Endodermal cell (in vitro differentiated cells): Measurements from ENCODE around the gene ATF2. TPM values are rescaled to one million over a fixed set of nuclear protein-coding genes. Genes with fewer than 3 reads are reported as not detected.

Source experiments
- DNase-seq: peaks from one replicate; pipeline ENCODE4 v3.0.0-alpha.2; 2017
- H3K27ac ChIP-seq: 2 replicates; pipeline ENCODE4 v1.5.1; 2013; ENCODE audit warnings: mild to moderate bottlenecking, low read depth, low read length, moderate library complexity
- H3K27me3 ChIP-seq: 2 replicates; pipeline ENCODE4 v1.6.1; 2013; ENCODE audit warnings: mild to moderate bottlenecking, low read length, moderate library complexity; ENCODE audit not compliant: insufficient read depth, control insufficient read depth, poor library complexity, severe bottlenecking
- H3K36me3 ChIP-seq: 2 replicates; pipeline ENCODE4 v1.7.0; 2013; ENCODE audit warnings: mild to moderate bottlenecking, low read length, moderate library complexity; ENCODE audit not compliant: control insufficient read depth, insufficient read depth
- H3K4me1 ChIP-seq: one replicate; pipeline ENCODE4 v1.7.0; 2013; ENCODE audit warnings: low read length; ENCODE audit not compliant: control insufficient read depth, insufficient read depth
- H3K4me3 ChIP-seq: 2 replicates; pipeline ENCODE4 v1.5.1; 2013; ENCODE audit warnings: mild to moderate bottlenecking, low read length, moderate library complexity
- H3K9ac ChIP-seq: 2 replicates; pipeline ENCODE4 v1.6.1; 2013; ENCODE audit warnings: mild to moderate bottlenecking, low read length, moderate library complexity; ENCODE audit not compliant: poor library complexity, severe bottlenecking; ENCODE audit errors: extremely low read depth
- H3K9me3 ChIP-seq: 2 replicates; pipeline ENCODE4 v1.6.1; 2013; ENCODE audit warnings: mild to moderate bottlenecking, low read length, moderate library complexity; ENCODE audit not compliant: control insufficient read depth
- H3K27ac Mint-ChIP-seq: 2 replicates; pipeline ENCODE4 v1.8.0; 2020; ENCODE audit warnings: mixed read lengths
- H3K27me3 Mint-ChIP-seq: 2 replicates; pipeline ENCODE4 v1.8.0; 2021; ENCODE audit warnings: mild to moderate bottlenecking, mixed read lengths; ENCODE audit not compliant: insufficient read depth
- H3K36me3 Mint-ChIP-seq: 2 replicates; pipeline ENCODE4 v1.8.0; 2020; ENCODE audit warnings: low read depth, mixed read lengths
- H3K4me1 Mint-ChIP-seq: 2 replicates; pipeline ENCODE4 v1.8.0; 2020; ENCODE audit warnings: mixed read lengths
- H3K4me3 Mint-ChIP-seq: 2 replicates; pipeline ENCODE4 v1.8.0; 2020; ENCODE audit warnings: mild to moderate bottlenecking, moderate library complexity, mixed read lengths
- H3K9me3 Mint-ChIP-seq: 2 replicates; pipeline ENCODE4 v1.8.0; 2020; ENCODE audit warnings: mild to moderate bottlenecking, mixed read lengths
- CTCF ChIP-seq: fragments of 200-600 bp; sonication (generic); conservative IDR thresholded peaks from 2 replicates; pipeline ENCODE4 v1.5.0; 2021; ENCODE audit warnings: antibody characterized with exemption, mild to moderate bottlenecking
- WGBS, 2 experiments: methylation state at CpG; one replicate each; pipeline versions ENCODE4 v1.1.5 to v1.1.7; 2013; ENCODE audit warnings: missing lambda C conversion rate in 2 of 2, mixed read lengths in 1 of 2; ENCODE audit not compliant: insufficient coverage in 1 of 2, insufficient read length in 1 of 2; 5-methylcytosine and 5-hydroxymethylcytosine counted together
- total RNA-seq, 2 donors: library from RNA; stranded (reverse); fragmentation: NEBNext Ultra II Directional in 1 of 2; extraction: Animal tissue kit (Norgen Biotek cat#: 25700) in 1 of 2; gene quantifications; 2 replicates in 1 of 2; 3 replicates in 1 of 2; pipeline ENCODE4 v1.2.1, GENCODE V29; 2021

The ATF2 gene
- total RNA-seq, 2 donors from 2014 or later = 53.0 to 56.0 TPM

- no peak overlapping the region for H3K27ac Mint-ChIP-seq
- Histone ChIP-seq H3K4me3 (no peak overlapping the region), H3K36me3 (no peaks in the 10 kb centered on the region), H3K9ac (no peak overlapping the region), H3K4me1 (no peaks in the 10 kb centered on the region), H3K27ac (no peak overlapping the region), H3K9me3 (no peaks in the 10 kb centered on the region), H3K27me3 (no peaks in the 10 kb centered on the region)
- WGBS, 2 experiments = 100% methylated on average over 1 to 2 of the region's 2 CpGs
- no peaks in the 10 kb centered on the region for H3K36me3 Mint-ChIP-seq
- H3K27me3 Mint-ChIP-seq = no peaks in the 10 kb centered on the region
- TF ChIP-seq CTCF = no peak
- no peak overlapping the region for H3K4me3 Mint-ChIP-seq
- no peaks in the 10 kb centered on the region for H3K9me3 Mint-ChIP-seq
- peaks cover 14% of the 10 kb centered on the region for H3K4me1 Mint-ChIP-seq
- no peak for DNase-seq
Observed at GRCh38 chr2:175037941-175038340, 130.1 kb downstream of the ATF2 start.

- 67% methylated on average over 3 of the region's 5 CpGs; no CpG with 5 or more reads in 1 of the 2 experiments for WGBS, 2 experiments
- no peaks in the 10 kb centered on the region for H3K4me1 ChIP-seq
- H3K9me3 ChIP-seq = no peaks in the 10 kb centered on the region
- no peak for DNase-seq
- no peak overlapping the region for H3K27ac ChIP-seq
- no peaks in the 10 kb centered on the region for H3K36me3 Mint-ChIP-seq
- H3K9ac ChIP-seq = no peak overlapping the region
- no peak overlapping the region for H3K4me3 ChIP-seq
- H3K9me3 Mint-ChIP-seq = no peaks in the 10 kb centered on the region
- H3K4me1 Mint-ChIP-seq = peaks cover 14% of the 10 kb centered on the region
- no peaks in the 10 kb centered on the region for H3K27me3 Mint-ChIP-seq
- no peaks in the 10 kb centered on the region for H3K36me3 ChIP-seq
- no peaks in the 10 kb centered on the region for H3K27me3 ChIP-seq
- TF ChIP-seq CTCF = peak; percentile 75
- H3K4me3 Mint-ChIP-seq = no peak overlapping the region
- no peak overlapping the region for H3K27ac Mint-ChIP-seq
Observed at GRCh38 chr2:175036582-175037018, 131.4 kb downstream of the ATF2 start.

GRCh38 chr2:175035806-175036205, 132.2 kb downstream of the ATF2 start:
- Mint-ChIP-seq H3K27ac (no peak overlapping the region), H3K27me3 (no peaks in the 10 kb centered on the region), H3K9me3 (no peaks in the 10 kb centered on the region), H3K36me3 (no peaks in the 10 kb centered on the region), H3K4me1 (peaks cover 14% of the 10 kb centered on the region), H3K4me3 (no peak overlapping the region)
- Histone ChIP-seq H3K27me3 (no peaks in the 10 kb centered on the region), H3K36me3 (no peaks in the 10 kb centered on the region), H3K27ac (no peak overlapping the region), H3K9me3 (no peaks in the 10 kb centered on the region), H3K9ac (no peak overlapping the region), H3K4me1 (no peaks in the 10 kb centered on the region), H3K4me3 (no peak overlapping the region)
- 46 to 75% methylated on average over 2 to 3 of the region's 3 CpGs for WGBS, 2 experiments
- DNase-seq = no peak
- no peak for TF ChIP-seq CTCF
